ENCODE data around the gene SIGLEC7. TPM values are rescaled to one million over a fixed set of nuclear protein-coding genes. Genes with fewer than 3 reads are reported as not detected.

SIGLEC7 gene
- total RNA-seq, 2 experiments from 2014 or later, result not detected

DNA sequence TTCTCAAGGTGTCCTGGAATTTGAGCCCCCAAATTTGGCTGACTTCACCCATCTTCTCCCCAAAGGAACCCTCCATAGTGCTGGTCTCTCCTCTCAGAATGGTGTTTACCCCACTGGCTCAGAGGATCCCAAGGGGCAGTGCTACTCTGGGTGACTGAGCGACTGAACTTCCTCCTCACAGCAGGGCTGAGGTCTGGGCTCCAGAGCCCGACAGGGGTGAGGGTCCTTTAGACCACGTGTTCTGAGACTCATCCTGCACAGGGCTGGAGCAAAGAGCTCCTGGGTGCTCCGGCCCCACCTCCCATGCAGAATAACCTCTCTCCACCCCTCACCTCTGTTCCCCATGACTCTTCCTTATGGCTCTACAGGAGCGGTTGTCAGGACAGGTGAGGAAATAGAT lies 59.6 kb downstream of the SIGLEC7 start:
- H3K9me3 Mint-ChIP-seq, result no peaks in the 10 kb centered on the region
- ChIA-PET CTCF (no interaction called here), POLR2A (no interaction called here)
- intact Hi-C loops (cut with micrococcal nuclease), result no loop called here
- no peak overlapping the region for H3K4me3 Mint-ChIP-seq
- peaks cover 27% of the 10 kb centered on the region for H3K27me3 Mint-ChIP-seq
- no peak for DNase-seq
- H3K27ac Mint-ChIP-seq, result no peak overlapping the region
- H3K36me3 Mint-ChIP-seq, result no peaks in the 10 kb centered on the region
- no peaks in the 10 kb centered on the region for H3K4me1 Mint-ChIP-seq (ENCODE audit: low read depth)

Other genes with a start within 250 kb of the SIGLEC7 start
- not detected for gene KLK4, start 230.9 kb upstream of the SIGLEC7 start, total RNA-seq
- gene KLK5, start 189.3 kb upstream of the SIGLEC7 start, total RNA-seq, result not detected
- gene KLK6, start 172.7 kb upstream of the SIGLEC7 start, total RNA-seq, result not detected
- not detected for gene KLK7, start 158.4 kb upstream of the SIGLEC7 start, total RNA-seq
- gene KLK8, start 140.7 kb upstream of the SIGLEC7 start, total RNA-seq, result not detected
- gene KLK10, start 122.6 kb upstream of the SIGLEC7 start, total RNA-seq, result not detected
- not detected for gene KLK11, start 115.7 kb upstream of the SIGLEC7 start, total RNA-seq
- gene KLK12, start 107.3 kb upstream of the SIGLEC7 start, total RNA-seq, result not detected
- gene KLK13, start 77.2 kb upstream of the SIGLEC7 start, total RNA-seq, result not detected
- gene KLK14, start 59.4 kb upstream of the SIGLEC7 start, total RNA-seq, result under 1 TPM; 0.61 to 0.76 TPM
- gene CTU1, start 33.9 kb upstream of the SIGLEC7 start, total RNA-seq, result 1 to 10 TPM; 8.8 to 9.8 TPM
- 1 to 10 TPM; 1.3 to 1.4 TPM for gene SIGLEC9, start 17.4 kb upstream of the SIGLEC7 start, total RNA-seq
- under 1 TPM; 0.43 to 0.65 TPM for gene CD33, start 82.8 kb downstream of the SIGLEC7 start, total RNA-seq
- not detected for gene SIGLECL1, start 108.8 kb downstream of the SIGLEC7 start, total RNA-seq
- gene IGLON5, start 169.3 kb downstream of the SIGLEC7 start, total RNA-seq, result under 1 TPM; 0.07 to 0.24 TPM
- 1 to 10 TPM; 3.2 to 3.5 TPM for gene VSIG10L, start 199.8 kb downstream of the SIGLEC7 start, total RNA-seq
- 100 to 1,000 TPM; 190 to 193 TPM for gene ETFB, start 224.1 kb downstream of the SIGLEC7 start, total RNA-seq
- gene CLDND2, start 226.7 kb downstream of the SIGLEC7 start, total RNA-seq, result 1 to 10 TPM; 2.8 to 4.8 TPM
- 100 to 1,000 TPM; 140 to 149 TPM for gene NKG7, start 230.4 kb downstream of the SIGLEC7 start, total RNA-seq
- under 1 TPM; 0.36 to 0.64 TPM for gene LIM2, start 245.7 kb downstream of the SIGLEC7 start, total RNA-seq
- not detected for gene C19orf84, start 248.3 kb downstream of the SIGLEC7 start, total RNA-seq

Measured in activated CD4-positive, alpha-beta memory T cell treated with anti-CD3 and anti-CD28 coated beads for 36 hours (primary cell).